Activated T-cell treated with anti-CD3 and anti-CD28 coated beads for 48 hours (primary cell): ENCODE results near the gene LCP2.

Experiments
- DNase-seq: peaks from one replicate; pipeline ENCODE4 v3.0.0-alpha.2; 2020; ENCODE audit warnings: low read depth

Gene LCP2

DNA sequence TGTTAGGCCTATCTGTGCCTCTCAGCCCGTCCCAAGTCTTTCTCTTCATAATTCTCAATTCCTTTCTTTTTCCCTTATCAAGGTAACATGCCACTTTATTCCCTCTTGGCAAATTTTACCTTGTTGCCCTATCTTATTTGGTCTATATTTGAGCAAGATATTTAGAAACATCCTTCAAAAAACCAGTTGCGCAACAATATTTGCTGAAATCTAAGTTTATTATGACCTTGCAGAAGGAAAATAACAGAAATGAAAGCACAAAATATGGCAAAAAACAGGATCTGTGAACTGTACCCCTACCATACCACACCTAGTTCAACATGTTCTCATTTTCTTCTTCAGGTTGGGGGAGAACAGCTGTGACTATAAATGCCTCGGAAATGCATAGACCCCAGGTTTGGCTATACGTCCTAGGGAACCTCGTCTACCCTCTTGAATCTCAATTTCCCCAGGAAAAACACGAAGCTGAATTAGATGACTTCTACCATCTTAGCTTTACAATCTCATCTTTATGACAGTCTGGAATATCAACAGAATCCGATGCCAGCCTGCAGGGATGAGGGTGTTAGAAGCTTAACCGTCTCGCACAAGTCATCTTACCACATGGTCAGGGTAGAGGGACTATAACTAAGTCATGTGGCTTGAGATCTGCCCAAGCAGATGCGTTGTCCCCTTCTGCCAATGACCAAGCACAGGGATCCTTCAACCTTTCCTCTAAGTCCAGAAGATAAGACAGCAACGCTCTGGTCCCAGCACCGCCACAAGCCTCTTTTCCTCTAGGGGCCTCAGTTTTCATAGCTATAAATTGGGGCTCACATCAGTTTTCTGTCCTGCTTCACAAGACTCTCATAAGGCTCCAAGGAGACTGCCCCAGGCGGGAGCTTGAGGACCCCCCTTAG is 1.3 kb downstream of the LCP2 start:
- no peak for DNase-seq

DNA sequence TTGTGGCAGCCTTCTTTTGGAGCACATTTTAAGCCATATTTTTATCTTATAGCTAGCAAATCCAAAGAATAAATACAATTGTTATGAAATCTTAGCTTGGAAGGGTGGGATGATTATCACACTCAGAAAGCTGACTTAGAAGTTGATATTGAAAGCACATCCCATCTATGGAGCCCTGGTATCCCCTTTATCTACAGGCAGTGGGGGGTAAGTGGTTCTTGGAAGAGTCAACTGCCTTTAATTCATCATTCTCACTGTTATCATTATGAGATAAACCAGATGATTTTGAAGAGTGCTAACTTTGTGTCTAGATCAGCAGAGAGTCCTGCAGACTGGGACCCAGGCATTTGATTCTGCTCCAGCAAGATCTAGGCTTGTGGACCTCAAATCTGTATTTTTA is 3.0 kb downstream of the LCP2 start:
- no peak for DNase-seq

DNA sequence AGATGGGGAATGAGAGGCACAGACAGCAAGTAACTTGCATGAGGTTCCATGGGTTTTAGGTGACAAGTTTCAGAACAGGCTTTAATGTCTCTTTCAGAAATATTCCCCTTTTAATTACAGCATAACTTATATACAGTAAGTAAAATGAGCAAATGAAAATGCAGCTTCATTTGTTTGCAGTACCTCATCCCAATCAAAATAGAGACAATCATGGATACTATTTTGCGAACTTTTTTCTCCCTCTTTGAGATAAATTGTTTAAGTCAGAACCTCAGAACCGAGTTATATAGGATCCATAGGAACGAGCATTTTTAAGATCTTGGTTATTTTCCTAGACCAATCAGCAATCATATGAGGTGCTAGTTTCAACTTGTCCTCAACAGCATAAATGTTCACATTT is 3.5 kb downstream of the LCP2 start:
- DNase-seq, result no peak

DNA sequence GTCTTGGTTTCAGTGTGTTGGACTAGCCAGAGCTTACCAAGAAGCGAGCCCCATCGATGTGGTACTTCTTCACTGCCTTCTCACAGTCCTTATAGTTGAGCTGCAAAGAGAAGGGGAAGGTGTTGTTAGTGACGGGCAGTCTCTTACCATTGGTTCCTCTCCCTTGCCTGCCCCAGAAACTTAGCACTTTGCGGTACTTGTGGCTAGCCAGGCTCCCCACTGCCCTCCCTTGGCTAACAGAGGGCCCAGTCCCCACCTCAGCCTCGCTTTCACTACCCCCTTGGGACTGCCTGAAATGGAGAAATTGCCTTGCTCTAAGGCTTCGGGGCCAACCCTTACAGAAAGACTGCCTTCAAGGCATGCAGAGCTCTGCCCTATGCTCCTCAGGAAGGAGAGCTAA is 4.3 kb downstream of the LCP2 start:
- peak; percentile 45 for DNase-seq

DNA sequence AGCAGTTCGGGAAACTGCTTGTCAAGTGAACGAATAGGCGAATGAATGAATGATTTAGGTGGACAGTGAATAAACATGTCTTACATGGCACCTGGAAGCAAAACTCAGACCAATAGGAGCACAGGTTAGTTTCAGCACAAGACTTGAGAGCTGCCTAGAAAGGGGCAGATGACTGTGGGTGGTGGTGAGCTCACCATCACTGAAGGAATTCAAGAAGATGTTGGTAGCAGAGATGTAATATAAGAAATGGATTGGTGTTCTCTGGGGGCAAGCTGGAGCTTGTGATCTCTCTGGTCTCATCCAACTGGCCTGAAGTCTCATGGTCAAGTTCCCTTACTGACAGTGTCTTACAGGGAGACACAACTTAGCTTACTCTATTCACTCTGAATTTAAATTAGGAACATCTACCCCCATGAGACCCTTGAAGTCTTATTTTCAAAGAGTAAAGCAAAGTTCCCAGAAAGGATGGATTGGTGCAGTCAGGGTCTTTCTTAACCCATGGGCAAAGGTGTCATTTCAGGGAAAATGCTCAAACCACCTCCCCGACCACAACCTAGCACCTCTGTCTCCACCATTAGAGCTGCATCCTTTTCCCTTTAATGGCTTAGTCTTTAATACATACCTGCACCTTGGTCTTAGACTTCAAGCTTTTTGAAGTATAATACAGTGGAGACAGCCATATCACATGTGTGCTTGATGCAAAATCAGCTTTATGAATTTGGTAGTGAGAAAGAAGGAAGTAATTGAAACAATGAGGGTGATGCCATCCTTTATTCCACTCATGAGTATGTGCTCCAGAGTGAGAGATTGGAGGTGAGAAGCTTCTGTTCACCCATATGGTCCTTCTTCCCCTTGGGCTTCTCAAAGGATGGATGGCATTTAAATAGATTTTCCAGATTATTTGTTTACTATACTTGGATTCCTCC is 5.1 kb downstream of the LCP2 start:
- DNase-seq, result no peak

DNA sequence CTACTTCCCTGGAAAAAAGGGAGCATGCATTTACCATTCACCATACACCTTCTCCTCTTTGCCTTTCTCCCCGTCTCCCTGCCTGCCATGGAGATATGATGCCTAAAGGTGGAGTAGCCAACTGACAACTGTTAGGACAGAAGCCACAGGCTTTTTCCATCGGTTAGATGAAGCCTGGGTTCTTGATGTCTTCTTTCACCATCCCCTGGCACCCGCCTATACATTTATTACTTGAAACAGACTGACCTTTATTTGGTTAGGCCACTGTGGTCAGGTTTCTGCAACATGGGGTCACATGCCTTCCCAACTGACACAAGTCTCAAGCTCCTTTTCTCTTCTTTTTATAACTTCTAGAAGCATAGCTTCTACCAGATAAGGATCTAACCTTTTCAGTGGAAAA is 7.1 kb downstream of the LCP2 start:
- DNase-seq, result no peak

DNA sequence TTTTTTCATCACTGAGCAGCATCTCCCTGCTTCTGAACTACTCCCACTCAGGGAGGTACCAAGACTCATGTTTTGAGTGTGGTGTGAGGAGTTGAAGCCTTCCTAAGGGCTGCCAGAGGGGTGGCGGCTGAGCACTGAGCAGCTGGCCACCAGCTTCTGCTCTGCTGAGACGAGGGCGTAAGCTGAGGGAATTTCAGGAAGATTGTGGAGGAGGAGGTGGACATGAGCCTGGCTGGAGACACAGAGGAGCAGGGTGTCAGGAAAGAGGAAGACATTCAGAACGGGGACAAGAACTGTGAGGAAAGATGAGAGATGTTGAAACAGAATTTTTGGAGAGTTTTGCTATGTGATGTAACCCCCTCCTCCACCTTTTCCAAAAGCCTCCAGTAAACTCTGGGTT is 7.8 kb downstream of the LCP2 start:
- no peak for DNase-seq

DNA sequence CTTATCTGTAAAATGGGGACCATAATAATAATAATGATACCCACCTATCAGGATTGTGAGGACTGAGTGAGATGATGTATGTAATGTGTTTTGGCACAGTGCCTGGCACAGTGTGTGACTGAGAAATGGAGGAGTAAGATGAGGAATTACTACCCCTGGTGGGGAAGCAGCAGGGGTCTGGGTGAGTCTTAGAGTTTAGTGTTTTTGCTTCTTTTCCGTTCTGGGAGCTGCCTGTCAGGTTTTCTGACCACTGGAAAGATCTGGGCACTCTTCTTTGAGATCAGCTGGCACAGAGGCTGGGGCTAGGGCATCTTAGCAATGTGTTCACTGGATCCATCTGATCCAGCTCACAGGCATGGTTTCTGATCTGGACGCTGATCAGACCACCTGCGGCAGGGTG is 8.5 kb downstream of the LCP2 start:
- no peak for DNase-seq

DNA sequence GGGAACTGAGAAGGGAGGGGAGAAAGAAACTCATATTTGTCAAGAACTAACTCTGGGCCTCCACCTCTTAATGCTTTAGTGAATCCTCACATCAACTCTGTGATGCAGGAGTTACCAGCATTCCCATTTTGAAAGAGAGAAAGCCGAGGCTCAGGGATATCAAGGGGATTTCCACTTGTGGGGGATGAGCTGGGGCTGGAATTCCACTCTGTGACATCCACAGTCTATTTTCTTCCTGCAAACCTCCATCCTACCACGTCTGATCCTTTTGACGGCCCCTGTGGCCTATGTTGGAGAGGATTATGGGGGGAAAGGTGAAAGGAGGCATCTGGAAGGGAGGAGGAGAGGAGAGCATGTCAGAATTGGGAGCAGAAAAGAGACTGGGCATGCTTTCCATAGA is 9.0 kb downstream of the LCP2 start:
- no peak for DNase-seq

DNA sequence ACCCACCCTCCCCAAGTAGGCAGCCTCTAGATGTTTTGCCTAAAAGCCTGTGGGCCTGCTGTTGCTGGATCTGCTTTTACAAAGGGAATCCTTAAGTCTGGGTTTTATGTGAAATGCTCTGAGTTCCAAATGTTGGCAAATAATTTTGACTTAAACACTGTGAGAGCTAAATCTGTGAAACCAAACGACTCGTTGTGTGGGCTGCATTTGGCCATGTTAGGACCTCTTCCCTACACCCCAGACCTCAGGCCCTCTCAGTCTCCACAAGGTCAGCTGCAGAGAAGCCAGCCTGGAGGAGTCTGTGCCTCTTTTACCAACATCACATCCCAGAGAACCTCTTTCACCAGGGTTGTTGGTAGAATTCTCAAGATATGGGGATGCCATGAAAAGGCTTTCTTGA is 9.4 kb downstream of the LCP2 start:
- DNase-seq, result no peak

DNA sequence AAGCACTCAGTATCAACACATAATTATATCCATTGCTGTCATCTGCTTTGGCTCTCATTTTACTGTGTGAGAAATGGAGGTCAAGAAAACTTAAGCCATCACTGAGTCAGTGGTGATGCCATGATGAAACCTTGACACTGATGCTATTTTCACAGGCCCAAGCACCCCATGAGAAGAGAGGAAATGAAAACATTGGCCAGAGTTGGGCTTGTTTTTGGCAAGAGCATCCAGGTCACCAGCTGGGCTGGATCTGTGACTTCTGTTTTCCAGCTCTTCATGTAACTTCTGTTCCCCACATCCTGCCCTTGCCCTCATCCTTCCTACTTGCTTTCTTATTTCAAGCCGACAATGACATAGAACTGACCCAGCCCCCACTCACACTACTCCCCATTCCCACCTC is 10.0 kb downstream of the LCP2 start:
- DNase-seq, result no peak

DNA sequence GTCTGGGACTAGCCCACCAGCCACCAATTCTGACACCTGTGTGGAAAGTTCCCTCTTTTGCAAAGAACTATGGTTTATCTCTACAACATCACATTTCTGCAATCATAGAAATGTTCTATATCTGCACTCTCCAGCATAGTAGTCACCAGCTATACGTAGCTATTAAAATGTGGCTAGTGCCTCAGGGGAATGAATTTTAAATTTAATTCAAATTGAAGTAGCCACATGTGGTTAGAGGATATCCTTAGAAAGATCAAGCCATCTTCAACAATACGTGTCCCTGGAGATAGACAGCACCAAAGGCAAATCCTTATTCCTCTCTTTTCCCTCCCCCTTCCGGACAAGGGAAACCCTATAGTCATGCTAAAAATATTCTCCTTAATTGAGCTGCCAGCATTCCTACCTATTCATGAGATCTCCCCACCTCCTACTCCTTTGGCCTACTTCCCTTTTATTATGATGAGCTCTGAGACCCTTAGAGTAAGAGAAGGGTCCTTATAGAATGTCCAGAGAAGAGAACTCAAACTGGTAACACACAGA is 11.1 kb downstream of the LCP2 start:
- no peak for DNase-seq

DNA sequence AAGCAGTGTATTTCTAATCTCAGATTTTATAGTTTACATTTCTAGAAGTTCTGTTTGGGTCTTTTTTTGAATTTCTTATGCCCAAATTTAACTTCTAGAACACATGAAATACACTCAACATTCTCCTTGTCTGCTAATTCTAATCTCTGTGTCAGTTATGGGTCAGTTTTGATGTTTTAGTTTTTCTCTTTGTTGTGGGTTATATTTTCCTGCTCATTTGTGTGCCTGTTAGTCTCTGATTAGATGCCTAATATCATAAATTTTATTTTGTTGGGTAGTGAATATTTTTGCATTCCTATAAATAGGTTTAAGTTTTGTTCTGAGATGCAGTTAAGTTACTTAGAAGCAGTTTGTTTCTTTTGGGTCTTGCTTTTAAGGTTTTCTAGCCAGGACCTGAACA is 12.4 kb downstream of the LCP2 start:
- DNase-seq, result no peak

DNA sequence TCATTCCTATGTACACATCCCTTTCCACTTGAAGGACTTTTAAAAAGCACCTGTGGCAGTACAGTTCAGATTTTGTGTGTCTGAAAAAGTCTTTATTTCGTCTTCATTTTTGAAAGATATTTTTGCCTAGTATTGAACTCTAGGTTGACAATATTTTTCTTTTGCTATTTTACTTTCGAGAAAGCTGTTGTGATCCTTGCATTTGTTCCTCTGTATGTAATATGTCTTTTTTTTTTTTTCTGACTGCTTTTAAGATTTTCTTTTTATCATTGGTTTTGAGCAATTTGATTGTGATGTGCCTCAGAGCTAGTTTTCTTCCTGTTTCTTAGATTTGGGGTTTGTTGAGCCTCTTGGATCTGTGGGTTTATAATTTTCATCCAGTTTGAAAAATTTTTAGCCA is 13.3 kb downstream of the LCP2 start:
- DNase-seq, result no peak

DNA sequence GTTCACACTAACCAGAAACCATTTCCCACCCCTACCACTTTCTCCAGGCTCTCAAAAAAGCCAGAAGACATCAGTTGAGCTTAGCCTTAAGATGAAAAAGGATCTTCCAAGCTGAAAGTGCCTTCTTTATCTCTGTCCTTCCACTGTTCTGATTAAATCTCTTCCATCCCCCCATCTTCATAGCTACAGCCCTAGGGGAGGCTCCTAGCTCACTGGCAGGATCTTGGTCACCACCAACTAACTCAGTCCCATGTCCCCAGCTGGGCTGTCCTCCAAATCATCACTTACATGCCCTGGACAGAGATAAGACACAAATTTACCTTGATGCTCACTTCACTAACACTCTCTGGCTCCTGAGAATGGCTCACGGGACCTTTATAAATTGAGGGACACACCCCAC is 14.3 kb downstream of the LCP2 start:
- no peak for DNase-seq

DNA sequence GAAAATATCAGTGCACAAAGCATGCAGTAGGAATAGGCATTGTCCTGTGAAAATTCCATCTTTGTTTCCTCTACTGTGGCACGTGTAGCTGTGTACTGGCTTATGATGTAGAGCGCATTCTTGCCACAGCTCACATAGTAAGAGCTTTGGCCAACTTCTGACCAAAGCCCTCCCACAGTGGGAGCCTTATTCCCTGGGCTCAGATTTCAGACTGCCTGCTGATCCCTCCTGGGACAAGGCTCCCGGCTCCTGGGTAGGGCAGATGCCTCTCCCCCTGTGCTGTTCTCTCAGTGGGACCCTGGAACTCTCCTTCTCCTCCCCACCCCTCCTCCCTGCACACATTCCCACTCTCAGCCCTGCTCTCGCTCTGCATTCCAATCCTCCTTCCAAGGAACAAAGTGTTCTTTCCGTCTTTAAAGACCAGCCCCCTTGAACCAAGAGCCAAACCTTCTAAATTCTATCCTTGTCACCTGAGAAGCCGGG is 17.5 kb downstream of the LCP2 start:
- no peak for DNase-seq

DNA sequence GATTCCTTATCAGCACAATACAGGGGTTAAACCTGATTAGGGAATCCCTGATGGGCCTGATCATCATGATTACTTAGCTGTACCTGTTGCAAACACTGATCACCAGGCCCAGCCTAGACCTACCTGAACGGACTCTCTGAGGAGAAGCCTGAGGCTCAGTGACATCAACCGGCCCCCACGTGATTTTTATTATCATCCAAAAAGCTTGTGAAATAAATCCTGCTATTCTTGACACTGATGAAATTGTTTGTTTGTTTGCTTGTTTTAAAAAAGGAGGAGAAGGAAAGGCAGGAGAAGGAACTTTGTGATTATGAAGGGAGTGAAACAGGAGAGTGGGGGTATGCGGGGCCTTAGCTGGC is 18.1 kb downstream of the LCP2 start:
- DNase-seq, result no peak

DNA sequence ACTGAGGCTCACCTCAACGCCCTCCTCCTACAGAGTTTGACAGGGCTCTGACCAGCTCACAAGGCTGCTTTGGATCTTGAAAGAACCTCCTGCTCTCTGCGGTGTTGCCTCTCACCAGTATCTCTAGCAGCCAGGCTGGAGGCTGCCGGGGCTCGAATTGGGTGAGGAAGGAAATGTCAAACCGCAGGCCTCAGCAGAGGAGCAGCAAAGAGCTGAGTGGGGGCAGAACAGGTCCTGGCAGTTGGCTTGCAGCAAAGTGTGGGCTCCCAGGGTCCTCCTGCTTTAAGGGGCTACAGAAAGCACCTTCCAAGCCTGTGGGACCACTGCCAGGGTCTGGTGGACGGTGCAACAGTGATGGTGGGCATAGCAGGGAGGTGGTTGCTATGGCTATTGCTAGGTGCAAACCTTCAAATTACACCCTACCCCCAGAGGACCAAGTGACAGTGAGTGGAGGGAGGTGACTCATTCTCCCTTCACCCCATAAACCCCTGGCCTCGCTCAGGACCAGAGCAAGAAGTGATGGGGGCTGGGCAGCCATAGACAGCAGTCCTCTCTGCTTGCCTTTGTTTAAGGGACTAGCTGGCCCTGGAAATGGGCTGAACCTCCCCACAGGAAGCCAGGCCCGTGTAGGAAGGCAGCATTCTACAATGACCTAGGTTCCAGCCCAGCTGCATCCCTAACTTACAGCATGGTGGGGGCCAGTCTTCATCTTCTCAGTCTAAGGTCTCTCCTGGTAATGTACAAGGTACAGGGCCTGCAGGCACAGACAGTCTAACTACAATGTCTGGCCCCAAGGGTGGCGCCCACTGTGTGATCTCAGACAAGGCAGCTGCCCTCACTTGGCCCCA is 18.7 kb downstream of the LCP2 start:
- peak; percentile 81 for DNase-seq

DNA sequence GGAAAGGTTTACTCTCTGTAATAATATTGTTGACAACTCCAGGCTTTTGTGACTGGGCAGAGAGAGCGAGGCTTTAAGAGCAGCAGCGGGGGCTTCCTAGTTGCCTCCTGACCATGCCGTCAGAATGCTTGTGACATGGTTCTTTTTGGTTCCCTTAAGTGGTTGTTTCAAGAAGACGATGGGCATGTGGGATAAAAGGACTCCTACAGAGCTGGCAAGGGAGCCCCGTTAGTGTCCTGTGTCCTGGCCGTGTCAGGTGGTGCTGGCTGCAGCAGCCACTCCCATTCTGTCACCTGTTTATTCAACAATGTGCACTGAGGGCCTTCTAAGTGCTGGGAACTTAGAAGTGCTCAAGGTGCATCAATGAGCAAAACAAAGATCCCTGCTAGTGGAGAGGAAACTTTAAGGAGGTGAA is 19.7 kb downstream of the LCP2 start:
- no peak for DNase-seq

DNA sequence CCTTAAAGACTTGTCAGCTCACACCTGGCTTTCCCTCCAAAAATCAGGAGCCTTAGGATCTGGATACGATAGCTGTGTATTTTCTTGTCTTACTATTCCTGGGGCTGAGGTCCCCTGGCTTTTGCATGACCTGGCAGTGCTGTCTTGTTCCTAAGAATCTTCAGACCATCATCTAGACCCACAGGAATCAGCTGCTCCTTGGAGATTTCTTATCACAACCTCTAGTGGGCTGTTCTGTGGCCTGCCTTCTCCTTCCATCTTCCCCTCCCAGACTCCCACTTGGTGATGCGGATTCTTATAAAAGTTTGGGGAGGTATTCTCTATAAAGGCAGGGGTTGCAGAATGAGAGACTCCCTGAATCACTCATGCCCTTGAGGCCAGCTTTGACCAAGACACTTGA is 21.4 kb downstream of the LCP2 start:
- no peak for DNase-seq

DNA sequence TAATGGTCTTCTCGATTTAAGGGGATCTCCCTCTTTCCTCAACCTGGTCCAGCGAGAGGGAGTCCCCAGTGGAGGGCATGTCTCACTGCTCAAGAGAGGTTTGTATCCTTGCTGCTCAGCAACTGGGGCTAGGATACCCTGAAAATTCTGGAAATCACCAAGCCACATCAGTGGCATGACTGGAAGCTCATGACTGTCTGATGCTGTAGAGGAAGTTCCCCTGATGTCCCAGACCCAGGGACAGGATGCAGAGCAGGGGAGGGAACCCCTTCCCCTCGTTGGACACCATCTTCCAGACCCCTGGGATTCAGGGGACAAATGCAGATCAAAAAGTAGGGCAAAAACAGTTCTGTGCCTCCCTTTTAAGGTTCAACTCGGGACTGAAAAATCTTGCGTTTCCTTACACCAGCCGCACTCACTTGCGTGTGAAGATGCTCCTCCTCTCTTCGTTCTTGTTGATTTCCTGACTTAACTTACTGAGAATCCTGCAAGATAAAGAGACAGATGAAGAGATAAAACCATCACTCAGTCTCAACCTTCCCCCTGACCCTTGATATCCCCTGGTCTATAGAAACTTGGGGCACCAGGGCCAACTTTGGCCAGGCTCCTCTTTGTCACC is 22.1 kb downstream of the LCP2 start:
- DNase-seq, result no peak
